ENCODE results near the gene BHLHA15.

DNA sequence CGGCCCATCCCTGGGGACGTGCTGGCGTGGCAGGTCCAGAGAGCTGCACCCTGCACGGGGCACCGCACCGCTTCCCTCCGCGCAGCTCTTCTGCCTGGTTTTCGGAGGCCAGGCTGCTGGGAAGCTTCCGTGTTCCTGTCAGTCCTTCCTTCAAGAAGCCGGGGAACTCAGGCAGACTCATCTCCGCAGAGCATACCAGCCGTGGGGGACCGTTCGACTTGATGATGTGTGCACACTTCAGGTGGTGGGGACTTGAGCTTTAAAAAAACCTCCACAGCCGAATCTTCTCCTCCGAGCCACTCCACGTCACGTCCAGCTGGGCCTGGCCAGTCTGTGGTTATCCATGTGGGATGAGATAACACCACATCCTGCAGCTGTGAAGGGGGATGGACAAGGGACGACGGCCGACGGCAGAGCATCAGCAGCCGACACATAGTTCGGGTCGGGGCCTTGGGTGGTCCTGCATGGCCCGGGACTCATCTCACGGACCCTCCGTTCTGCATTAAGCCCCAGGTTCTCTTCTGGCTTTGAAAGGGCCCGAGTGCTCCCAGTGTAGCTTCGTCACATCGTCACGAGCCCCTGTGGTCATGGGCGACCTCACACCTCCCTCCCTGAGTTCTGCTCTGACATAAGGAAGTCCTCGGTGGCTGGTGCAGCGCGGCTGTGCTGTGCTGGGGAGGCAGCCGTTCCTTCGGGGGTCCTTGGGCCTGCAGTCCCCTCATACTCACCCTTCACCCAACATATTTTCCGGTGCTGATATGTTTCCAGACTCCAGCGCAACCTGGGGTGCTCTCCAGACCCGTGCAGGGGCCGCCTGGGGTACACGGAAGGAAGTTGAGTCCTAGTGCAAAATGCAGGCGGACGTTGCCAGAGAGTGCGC, 4.5 kb upstream of the BHLHA15 start:
- TF ChIP-seq CTCF (IDR thresholded peaks at IDR 0.05 in 2 of 3, conservative IDR thresholded peaks at IDR 0.05 in 1 of 3; ENCODE audit: borderline replicate concordance in 1 of 3, insufficient read depth in 1 of 3, low read depth in 2 of 3, low read length in 2 of 3) (no peak), EZH2phosphoT487 (IDR thresholded peaks at IDR 0.05; ENCODE audit: borderline replicate concordance) (no peak), EGR1 (IDR thresholded peaks at IDR 0.05; ENCODE audit: low read depth) (no peak), YY1 (IDR thresholded peaks at IDR 0.05; ENCODE audit: extremely low read depth, insufficient replicate concordance, low read depth, low read length) (no peak), ZFX (IDR thresholded peaks at IDR 0.05) (no peak), POLR2AphosphoS5 (IDR thresholded peaks at IDR 0.05; ENCODE audit: low read depth, low read length) (no peak), POLR2A (IDR thresholded peaks at IDR 0.05; ENCODE audit: borderline replicate concordance, extremely low read depth, insufficient read depth, insufficient read length) (no peak)
- TF ChIP-seq, protein P1, sequence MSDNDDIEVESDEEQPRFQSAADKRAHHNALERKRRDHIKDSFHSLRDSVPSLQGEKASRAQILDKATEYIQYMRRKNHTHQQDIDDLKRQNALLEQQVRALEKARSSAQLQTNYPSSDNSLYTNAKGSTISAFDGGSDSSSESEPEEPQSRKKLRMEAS (IDR thresholded peaks at IDR 0.05): no peak
